IPS-20b (cell line): ENCODE data around the gene RAB33B.

ENCODE experiments used
- H3K27ac ChIP-seq: one replicate; pipeline ENCODE4 v1.5.1; 2013; ENCODE audit warnings: low read length
- H3K27me3 ChIP-seq: 2 replicates; pipeline ENCODE4 v1.6.1; 2013; ENCODE audit warnings: mild to moderate bottlenecking, low read length, inconsistent platforms; ENCODE audit not compliant: insufficient read depth
- H3K36me3 ChIP-seq: 2 replicates; pipeline ENCODE4 v1.6.1; 2013; ENCODE audit warnings: low read depth, mild to moderate bottlenecking, inconsistent platforms, low read length, moderate library complexity; ENCODE audit not compliant: insufficient read depth
- H3K4me1 ChIP-seq: 2 replicates; pipeline ENCODE4 v1.6.1; 2013; ENCODE audit warnings: mild to moderate bottlenecking, control low read depth, inconsistent platforms, low read length, moderate library complexity; ENCODE audit not compliant: insufficient read depth
- H3K4me3 ChIP-seq: 2 replicates; pipeline ENCODE4 v1.5.1; 2013; ENCODE audit warnings: mild to moderate bottlenecking, low read length, inconsistent platforms
- H3K9ac ChIP-seq: 2 replicates; pipeline ENCODE4 v1.6.1; 2013; ENCODE audit warnings: low read depth, mild to moderate bottlenecking, inconsistent platforms, low read length, moderate library complexity
- H3K9me3 ChIP-seq: 2 replicates; pipeline ENCODE4 v1.6.1; 2013; ENCODE audit warnings: mild to moderate bottlenecking, low read depth, low read length, inconsistent platforms; ENCODE audit not compliant: insufficient read depth

Gene RAB33B

GRCh38 chr4:139492429-139492828 is 38.5 kb downstream of the RAB33B start:
- Histone ChIP-seq H3K36me3 (no peaks in the 10 kb centered on the region), H3K4me3 (no peak overlapping the region), H3K4me1 (peaks cover 10% of the 10 kb centered on the region; the same call in 1 of the 2 replicates)

GRCh38 chr4:139493176-139493575 is 39.3 kb downstream of the RAB33B start:
- no peaks in the 10 kb centered on the region for H3K9me3 ChIP-seq
- H3K4me1 ChIP-seq = peaks cover 10% of the 10 kb centered on the region; the same call in 1 of the 2 replicates
- no peak overlapping the region for H3K4me3 ChIP-seq
- H3K27me3 ChIP-seq = no peaks in the 10 kb centered on the region
- no peaks in the 10 kb centered on the region for H3K36me3 ChIP-seq
- no peak overlapping the region for H3K27ac ChIP-seq
- no peak overlapping the region for H3K9ac ChIP-seq

More at GRCh38 chr4:139492429-139492828, 38.5 kb downstream of the RAB33B start:
- Histone ChIP-seq H3K9me3 (no peaks in the 10 kb centered on the region), H3K9ac (no peak overlapping the region), H3K27ac (no peak overlapping the region), H3K27me3 (no peaks in the 10 kb centered on the region)

- Histone ChIP-seq H3K36me3 (no peaks in the 10 kb centered on the region), H3K27ac (no peak overlapping the region), H3K9me3 (no peaks in the 10 kb centered on the region), H3K4me1 (no peaks in the 10 kb centered on the region), H3K4me3 (no peak overlapping the region), H3K9ac (no peak overlapping the region), H3K27me3 (no peaks in the 10 kb centered on the region)
Measured at GRCh38 chr4:139499186-139499585, 45.3 kb downstream of the RAB33B start.

- Histone ChIP-seq H3K4me3 (no peak overlapping the region), H3K27ac (no peak overlapping the region), H3K9ac (no peak overlapping the region), H3K27me3 (no peaks in the 10 kb centered on the region), H3K9me3 (no peaks in the 10 kb centered on the region), H3K36me3 (no peaks in the 10 kb centered on the region), H3K4me1 (no peaks in the 10 kb centered on the region)
Measured at GRCh38 chr4:139501117-139501516, 47.2 kb downstream of the RAB33B start.

- no peaks in the 10 kb centered on the region for H3K36me3 ChIP-seq
- no peaks in the 10 kb centered on the region for H3K9me3 ChIP-seq
- no peaks in the 10 kb centered on the region for H3K27me3 ChIP-seq
- no peak overlapping the region for H3K4me3 ChIP-seq
- H3K4me1 ChIP-seq = no peaks in the 10 kb centered on the region
- H3K27ac ChIP-seq = no peak overlapping the region
- no peak overlapping the region for H3K9ac ChIP-seq
Measured at GRCh38 chr4:139501527-139501926, 47.6 kb downstream of the RAB33B start.

GRCh38 chr4:139501927-139502899 is 48.3 kb downstream of the RAB33B start:
- no peaks in the 10 kb centered on the region for H3K4me1 ChIP-seq
- H3K9me3 ChIP-seq = no peaks in the 10 kb centered on the region
- no peak overlapping the region for H3K27ac ChIP-seq
- no peaks in the 10 kb centered on the region for H3K36me3 ChIP-seq
- H3K4me3 ChIP-seq = no peak overlapping the region
- H3K9ac ChIP-seq = no peak overlapping the region
- H3K27me3 ChIP-seq = no peaks in the 10 kb centered on the region

- H3K36me3 ChIP-seq = no peaks in the 10 kb centered on the region
- no peak overlapping the region for H3K9ac ChIP-seq
- H3K27me3 ChIP-seq = no peaks in the 10 kb centered on the region
- H3K4me1 ChIP-seq = peaks cover 4% of the 10 kb centered on the region; the same call in 1 of the 2 replicates
- no peaks in the 10 kb centered on the region for H3K9me3 ChIP-seq
- H3K27ac ChIP-seq = no peak overlapping the region
- no peak overlapping the region for H3K4me3 ChIP-seq
Measured at GRCh38 chr4:139503622-139504166, 49.8 kb downstream of the RAB33B start.

GRCh38 chr4:139506774-139507173 is 52.9 kb downstream of the RAB33B start:
- no peaks in the 10 kb centered on the region for H3K9me3 ChIP-seq
- H3K27me3 ChIP-seq = no peaks in the 10 kb centered on the region
- H3K27ac ChIP-seq = no peak overlapping the region
- H3K4me3 ChIP-seq = no peak overlapping the region
- H3K9ac ChIP-seq = no peak overlapping the region
- peaks cover 4% of the 10 kb centered on the region; the same call in 1 of the 2 replicates for H3K4me1 ChIP-seq
- no peaks in the 10 kb centered on the region for H3K36me3 ChIP-seq

DNA sequence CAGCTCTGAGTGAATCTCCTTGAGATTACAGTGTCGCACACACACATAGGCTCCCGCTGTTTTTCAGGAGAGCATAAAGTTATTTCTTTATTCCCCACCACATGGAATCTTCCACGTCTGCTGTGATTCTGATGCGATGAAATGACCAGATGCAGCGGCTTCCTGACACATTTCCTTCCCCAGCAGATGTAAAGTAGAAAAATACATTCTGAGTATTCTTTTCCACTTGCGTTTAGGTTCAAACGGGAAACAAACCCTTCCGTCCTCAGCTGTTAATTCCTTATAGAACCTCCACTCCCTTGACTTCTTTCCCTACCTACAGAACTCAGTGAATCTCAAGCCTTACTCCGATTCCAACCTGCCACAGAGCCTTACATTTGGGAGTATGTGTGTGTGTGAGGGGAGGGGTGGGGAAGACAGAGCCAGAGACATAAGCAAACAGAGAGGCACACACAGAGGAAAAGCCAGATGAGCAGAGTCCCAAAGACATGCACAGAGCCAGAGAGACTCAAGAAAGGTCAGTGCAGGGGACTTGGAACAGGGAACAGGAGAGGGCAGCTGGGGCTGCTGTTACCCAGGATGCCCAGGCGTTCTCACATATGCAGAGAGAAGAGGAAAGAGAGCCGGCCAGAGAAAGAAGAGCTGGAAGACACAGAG is 54.8 kb downstream of the RAB33B start:
- Histone ChIP-seq H3K27me3 (no peaks in the 10 kb centered on the region), H3K4me1 (peaks cover 4% of the 10 kb centered on the region; the same call in 1 of the 2 replicates), H3K36me3 (no peaks in the 10 kb centered on the region), H3K27ac (no peak overlapping the region), H3K4me3 (no peak overlapping the region), H3K9ac (no peak overlapping the region), H3K9me3 (no peaks in the 10 kb centered on the region)

DNA sequence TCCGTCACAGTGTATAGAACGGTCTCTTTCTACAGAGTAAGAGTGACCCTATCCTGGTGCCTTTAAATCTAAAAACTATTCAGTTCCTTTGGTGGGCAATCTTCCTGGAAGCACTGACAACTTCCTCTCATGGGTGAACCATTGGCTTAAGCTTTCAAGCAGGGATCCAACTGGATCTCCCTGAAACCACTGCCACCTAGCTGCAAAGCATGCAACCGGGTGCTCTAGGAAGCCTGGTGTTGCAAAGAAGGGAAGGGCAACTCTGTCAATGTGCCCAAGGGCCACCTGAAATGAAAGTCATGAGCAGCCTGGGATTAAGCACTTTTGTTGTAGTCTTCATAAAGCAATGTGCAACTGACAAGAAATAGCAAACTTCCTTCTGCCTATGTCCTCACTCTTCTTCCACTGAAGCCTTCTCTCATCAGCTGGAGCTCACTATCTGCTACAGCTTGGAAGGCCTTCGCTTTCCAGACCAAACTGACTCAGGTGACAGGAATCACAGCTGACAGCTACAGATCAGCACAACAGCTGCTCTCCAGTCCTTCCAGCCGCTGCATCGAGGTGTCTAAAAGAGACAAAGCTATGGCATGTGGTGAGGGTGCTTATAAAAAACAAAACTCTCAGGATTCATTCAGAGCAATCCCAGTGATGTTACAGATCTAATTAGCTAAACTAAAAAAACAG is 55.9 kb downstream of the RAB33B start:
- Histone ChIP-seq H3K9me3 (no peaks in the 10 kb centered on the region), H3K27ac (no peak overlapping the region)

GRCh38 chr4:139511320-139511719 is 57.4 kb downstream of the RAB33B start:
- H3K27ac ChIP-seq = no peak overlapping the region
- H3K4me1 ChIP-seq = peaks cover 4% of the 10 kb centered on the region; the same call in 1 of the 2 replicates
- H3K27me3 ChIP-seq = no peaks in the 10 kb centered on the region
- no peak overlapping the region for H3K9ac ChIP-seq
- no peak overlapping the region for H3K4me3 ChIP-seq
- no peaks in the 10 kb centered on the region for H3K9me3 ChIP-seq
- no peaks in the 10 kb centered on the region for H3K36me3 ChIP-seq

More for the DNA sequence above, 55.9 kb downstream of the RAB33B start:
- Histone ChIP-seq H3K9ac (no peak overlapping the region), H3K36me3 (no peaks in the 10 kb centered on the region), H3K4me3 (no peak overlapping the region), H3K4me1 (peaks cover 4% of the 10 kb centered on the region; the same call in 1 of the 2 replicates), H3K27me3 (no peaks in the 10 kb centered on the region)
